GM12878 (cell line): ENCODE results near the gene COL4A5.

Source experiments
- ATF3 ChIP-seq: IDR thresholded peaks from 2 replicates; pipeline ENCODE4 v1.6.1; 2011; ENCODE audit warnings: low read depth, mild to moderate bottlenecking, low read length, moderate library complexity, borderline replicate concordance; ENCODE audit errors: extremely low read depth
- CTCF ChIP-seq, 3 experiments: IDR thresholded peaks in 2 of 3; conservative IDR thresholded peaks in 1 of 3; 2 replicates each; pipeline ENCODE4 v1.5.1; 2011; ENCODE audit warnings: low read depth in 3 of 3, low read length in 3 of 3, mild to moderate bottlenecking in 3 of 3, control low read depth in 2 of 3, moderate library complexity in 2 of 3, inconsistent platforms in 1 of 3, mixed read lengths in 1 of 3; ENCODE audit not compliant: control insufficient read depth in 2 of 3, insufficient read depth in 1 of 3; ENCODE audit errors: extremely low read depth in 1 of 3
- GABPA ChIP-seq: IDR thresholded peaks from 2 replicates; pipeline ENCODE4 v1.6.1; 2014; ENCODE audit warnings: antibody characterized with exemption, low read depth, mild to moderate bottlenecking, inconsistent platforms
- JUNB ChIP-seq: IDR thresholded peaks from 2 replicates; pipeline ENCODE4 v1.6.1; 2016; ENCODE audit warnings: antibody characterized with exemption, mild to moderate bottlenecking
- MAX ChIP-seq: IDR thresholded peaks from 2 replicates; pipeline ENCODE4 v1.6.1; 2012; ENCODE audit warnings: low read depth, low read length, improper control_type of control experiment
- MXI1 ChIP-seq: fragments of 150-350 bp; IDR thresholded peaks from 2 replicates; pipeline ENCODE4 v1.6.1; 2011; ENCODE audit warnings: low read depth, mild to moderate bottlenecking, inconsistent platforms, low read length, improper control_type of control experiment
- POLR2A ChIP-seq: IDR thresholded peaks from 2 replicates; pipeline ENCODE4 v1.6.1; 2011; ENCODE audit warnings: low read depth, mild to moderate bottlenecking, low read length
- SMC3 ChIP-seq: IDR thresholded peaks from 2 replicates; pipeline ENCODE4 v1.6.1; 2011; ENCODE audit warnings: low read length, improper control_type of control experiment, borderline replicate concordance
- SP1 ChIP-seq: IDR thresholded peaks from one replicate; pipeline ENCODE4 v1.6.1; 2011; ENCODE audit warnings: low read depth, low read length
- ZBTB4 ChIP-seq: fragments of 450-650 bp; formaldehyde crosslinking; IDR thresholded peaks from 2 replicates; pipeline ENCODE4 v1.4.0; 2022; ENCODE audit warnings: mild to moderate bottlenecking, moderate library complexity

- no peak for TF ChIP-seq MAX
- TF ChIP-seq SP1: no peak
- TF ChIP-seq CTCF (IDR thresholded peaks at IDR 0.05 in 2 of 3, conservative IDR thresholded peaks at IDR 0.05 in 1 of 3; ENCODE audit: control insufficient read depth in 2 of 3, extremely low read depth in 1 of 3, insufficient read depth in 1 of 3, low read depth in 3 of 3, low read length in 3 of 3): no peak
- TF ChIP-seq POLR2A: no peak
- no peak for TF ChIP-seq SMC3
- no peak for TF ChIP-seq ATF3
- TF ChIP-seq MXI1: no peak
- TF ChIP-seq ZBTB4 (CRISPR knock-in tag): no peak
- TF ChIP-seq JUNB: no peak
- TF ChIP-seq GABPA: no peak
Measured at GRCh38 chrX:108437349-108438109, 2.1 kb upstream of the COL4A5 start.
